GM15510 (cell line): ENCODE measurements around the gene RREB1.

ENCODE experiments used
- POLR2A ChIP-seq: IDR thresholded peaks from 3 replicates; pipeline ENCODE4 v1.6.1; 2011; ENCODE audit warnings: borderline replicate concordance; ENCODE audit not compliant: insufficient read length; ENCODE audit errors: extremely low read depth

The RREB1 gene

DNA sequence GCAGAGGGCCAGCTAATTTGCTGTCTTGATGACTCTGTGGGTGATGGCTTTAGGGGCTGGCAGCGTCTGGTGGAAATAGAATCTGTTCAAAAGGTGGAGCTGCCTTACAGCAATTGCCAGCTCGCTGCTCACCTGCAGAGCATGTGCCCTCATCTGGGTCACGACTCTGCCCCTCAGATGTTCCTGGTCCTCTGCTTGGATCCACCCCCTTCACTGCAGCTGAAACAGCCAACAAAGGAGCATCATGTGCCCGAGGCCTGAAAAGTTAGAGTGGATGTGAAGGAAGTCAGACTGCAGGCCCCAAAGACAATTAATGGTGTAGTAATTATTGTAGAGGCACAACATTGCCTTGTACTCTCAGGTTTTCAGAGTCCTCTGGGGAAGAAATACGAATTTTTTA is 19.9 kb downstream of the RREB1 start:
- TF ChIP-seq POLR2A, result no peak

DNA sequence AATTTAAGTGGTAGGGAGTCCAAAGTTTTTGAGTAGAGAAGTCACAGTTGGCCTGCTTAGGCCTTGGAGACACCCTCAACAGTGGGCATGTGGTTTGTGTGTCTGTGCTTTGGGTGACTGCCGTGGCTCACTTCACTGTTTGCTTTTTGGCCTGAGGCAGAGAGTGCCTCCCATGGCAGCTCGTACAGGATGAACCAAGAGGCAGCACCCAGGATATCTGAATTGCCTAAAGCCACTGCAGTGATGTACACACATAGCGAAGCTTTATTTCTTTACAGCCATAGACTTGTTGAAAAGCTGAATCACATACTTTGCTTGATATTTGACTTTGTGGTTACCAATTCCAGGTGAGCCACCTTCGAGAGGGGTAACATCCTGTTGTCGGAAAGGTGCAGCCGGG is 21.6 kb downstream of the RREB1 start:
- no peak for TF ChIP-seq POLR2A

DNA sequence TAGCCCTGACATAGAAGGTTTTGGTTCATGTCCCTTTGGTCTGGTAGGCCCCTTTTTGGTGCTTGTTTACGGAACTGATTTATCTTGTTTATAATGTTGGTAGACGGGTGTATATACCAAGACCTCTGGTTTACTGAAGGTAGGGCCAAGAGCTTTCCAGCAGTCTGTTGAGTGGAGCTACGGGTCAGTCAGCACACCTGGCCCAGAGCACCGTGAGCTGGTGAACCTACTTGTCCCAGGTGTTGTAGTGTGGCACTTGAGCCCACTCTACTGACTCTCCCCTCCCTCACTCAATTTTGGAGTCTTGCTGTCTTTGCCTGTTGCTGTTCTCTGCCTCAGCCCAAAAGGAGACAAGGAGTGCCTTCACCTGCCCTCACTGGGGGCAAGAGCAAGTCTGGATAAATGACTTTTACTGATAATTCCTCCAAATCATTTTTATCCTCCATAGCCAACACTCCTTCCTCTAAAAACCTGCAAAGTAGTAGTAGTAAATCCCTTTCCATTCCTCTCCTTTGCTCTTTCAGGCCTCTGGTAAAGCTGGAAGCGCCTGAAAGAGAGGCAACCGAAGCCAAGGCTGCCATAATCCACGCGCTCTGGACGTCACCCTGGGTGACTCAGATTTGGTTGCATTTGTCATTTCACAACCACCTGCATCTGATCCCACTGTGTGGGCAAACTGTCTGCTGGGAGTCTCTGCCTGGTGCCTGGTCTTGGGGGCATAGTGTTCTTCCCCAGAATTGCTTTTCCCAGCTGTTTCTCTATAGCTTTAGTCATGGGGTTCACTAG is 22.2 kb downstream of the RREB1 start:
- no peak for TF ChIP-seq POLR2A

DNA sequence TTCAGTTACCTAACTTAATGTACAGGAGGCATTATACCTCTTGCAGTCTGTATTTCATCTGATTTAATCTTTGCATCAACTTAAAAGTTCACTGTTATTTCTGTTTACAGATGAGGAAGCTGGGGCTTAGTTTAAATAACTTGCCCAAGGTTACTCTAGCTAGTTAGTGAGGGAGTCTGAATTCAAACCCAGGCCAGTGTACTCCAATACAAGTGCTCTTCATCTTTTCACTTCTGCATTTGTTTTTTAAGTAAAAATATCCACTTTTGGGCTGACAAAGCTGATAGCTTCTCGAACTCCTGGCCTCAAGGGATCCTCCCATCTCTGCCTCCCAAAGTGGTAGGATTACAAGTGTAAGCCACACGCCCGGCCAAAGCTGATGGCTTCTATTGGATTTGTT is 23.6 kb downstream of the RREB1 start:
- no peak for TF ChIP-seq POLR2A

DNA sequence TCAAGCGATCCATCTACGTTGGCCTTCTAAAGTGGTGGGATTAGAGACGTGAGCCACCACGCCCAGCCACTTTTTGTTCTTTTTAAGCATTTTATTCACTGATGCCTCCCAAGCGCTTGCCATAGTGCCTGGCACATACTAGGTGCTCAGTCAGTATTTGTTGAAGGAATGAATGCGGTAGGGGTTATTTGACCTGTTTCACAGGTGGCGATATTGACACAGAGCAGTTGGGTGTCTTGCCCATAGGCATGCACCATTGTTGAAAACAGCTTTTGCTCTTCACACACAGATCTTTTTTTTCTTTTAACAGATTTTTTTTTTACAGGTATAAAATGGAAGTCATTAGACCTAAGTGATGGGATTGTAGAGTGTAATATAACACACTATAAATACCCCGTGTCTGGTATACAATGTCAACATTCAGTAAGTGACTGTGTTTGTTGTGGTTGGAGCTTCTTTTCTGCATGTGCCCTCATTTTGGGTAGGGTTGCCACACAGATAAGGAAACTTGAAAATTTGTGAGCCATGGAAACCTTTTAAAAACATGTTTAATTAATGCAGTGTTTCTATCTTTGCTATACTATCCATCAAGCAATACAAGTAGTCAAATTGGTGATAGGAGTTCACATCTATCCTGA is 24.8 kb downstream of the RREB1 start:
- TF ChIP-seq POLR2A, result no peak

DNA sequence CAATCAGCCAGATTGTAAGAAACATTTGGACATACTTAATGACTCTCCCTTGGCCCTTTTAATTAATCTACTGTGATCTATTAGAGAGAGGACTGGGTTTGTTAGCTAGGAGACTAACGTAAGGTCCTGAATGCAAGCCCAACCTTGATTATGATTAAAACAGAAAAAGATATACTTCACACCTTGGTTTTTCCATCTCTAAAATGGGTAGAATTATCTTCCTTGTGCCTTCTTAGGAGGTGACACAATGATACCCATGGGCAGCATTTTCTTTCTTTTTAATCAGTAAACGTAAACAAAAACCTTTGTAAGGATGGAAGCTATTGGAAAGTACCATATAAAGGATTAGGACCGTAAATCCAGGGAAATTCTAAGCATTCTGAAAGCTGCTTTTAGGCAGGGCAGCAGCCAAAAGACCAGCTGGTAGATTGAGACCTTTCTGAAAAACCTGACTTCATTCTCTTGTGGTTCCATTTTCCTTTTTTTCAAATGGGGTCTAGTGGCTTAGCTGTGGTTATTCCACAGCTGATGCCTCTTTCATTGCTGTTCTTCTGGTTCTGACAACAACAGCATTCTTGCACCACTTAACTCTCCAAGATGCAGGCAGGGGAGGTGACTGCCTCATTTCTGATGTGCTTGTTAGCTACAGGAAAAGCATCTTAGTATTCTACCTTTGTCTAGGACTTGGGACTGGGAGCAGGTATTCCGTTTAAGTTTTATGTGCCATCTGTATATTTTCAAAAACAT is 27.4 kb downstream of the RREB1 start:
- TF ChIP-seq POLR2A, result no peak

DNA sequence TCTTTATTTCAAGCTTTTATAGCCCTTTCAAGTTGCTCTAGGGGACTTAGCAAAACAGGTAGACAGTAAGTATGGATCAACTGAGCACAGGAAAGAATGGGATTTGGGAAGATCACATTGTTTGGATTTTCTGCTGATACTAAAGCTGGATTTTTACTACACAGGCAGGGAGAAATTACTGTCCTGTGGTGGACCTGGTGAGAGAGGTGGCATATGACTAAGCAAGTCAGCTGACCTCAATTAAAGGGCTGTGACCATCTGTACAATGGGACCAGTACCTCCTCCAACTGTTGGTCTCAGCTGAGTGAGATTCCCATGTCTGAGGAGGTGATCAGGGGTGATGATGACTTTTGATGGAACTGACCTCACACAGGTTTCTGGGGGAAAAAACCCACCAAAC is 28.0 kb downstream of the RREB1 start:
- no peak for TF ChIP-seq POLR2A

DNA sequence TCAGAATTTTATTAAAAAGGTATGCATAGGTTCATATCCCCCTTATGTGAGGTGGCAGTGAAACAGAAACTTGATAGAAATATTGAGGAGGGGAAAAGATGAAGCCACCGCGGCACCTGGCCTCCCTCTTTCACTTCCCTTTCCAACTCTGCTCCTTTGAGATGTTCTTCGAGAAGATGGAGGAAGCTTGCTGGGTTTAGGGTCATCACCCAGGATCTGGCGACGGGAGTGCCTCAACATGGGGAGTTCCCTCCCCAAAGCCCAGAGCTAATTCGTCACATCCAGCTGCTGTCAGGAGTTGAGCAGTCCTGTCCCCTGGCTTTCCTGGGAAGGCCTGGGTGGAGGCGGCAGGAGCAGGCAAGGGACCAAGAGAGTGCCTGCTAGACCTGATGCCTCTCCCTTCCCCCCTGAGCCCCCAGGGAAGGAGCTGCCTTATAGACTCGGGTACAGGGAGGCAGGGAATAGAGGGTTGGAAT is 29.1 kb downstream of the RREB1 start:
- TF ChIP-seq POLR2A, result no peak

DNA sequence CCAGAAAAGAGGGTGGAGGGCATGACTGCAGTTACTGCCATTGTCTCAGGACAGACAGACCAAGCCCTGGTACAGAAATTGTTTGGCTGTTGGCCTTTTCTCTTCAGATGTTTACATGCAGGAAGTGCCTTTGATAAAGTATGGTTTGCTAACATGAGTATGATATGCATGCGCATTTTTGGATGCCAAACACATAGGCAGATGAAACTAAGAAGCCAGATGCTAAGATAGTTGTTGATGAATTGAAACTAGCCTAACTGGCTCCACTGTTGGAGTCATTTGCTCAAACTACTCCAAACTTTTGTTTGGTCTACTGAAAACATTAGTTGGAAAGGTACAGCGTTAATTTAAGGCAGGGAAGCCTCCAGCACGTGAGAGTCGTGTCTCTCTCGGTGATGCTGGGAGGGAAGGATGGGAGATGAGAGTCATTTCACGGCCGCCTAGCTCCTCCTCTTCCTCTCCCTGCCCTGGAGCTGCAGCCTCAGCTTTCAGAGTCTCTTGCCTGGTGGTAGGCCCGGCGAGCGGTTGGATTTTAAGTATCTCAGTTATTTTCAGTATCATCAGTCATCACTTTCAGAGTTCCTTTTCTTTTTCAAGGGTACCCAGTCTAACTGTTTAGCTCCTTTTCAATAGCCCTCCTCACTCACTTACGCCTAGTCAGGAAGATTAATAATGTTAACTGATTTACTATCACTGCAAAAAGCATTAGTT is 29.7 kb downstream of the RREB1 start:
- peak; percentile 47 for TF ChIP-seq POLR2A

DNA sequence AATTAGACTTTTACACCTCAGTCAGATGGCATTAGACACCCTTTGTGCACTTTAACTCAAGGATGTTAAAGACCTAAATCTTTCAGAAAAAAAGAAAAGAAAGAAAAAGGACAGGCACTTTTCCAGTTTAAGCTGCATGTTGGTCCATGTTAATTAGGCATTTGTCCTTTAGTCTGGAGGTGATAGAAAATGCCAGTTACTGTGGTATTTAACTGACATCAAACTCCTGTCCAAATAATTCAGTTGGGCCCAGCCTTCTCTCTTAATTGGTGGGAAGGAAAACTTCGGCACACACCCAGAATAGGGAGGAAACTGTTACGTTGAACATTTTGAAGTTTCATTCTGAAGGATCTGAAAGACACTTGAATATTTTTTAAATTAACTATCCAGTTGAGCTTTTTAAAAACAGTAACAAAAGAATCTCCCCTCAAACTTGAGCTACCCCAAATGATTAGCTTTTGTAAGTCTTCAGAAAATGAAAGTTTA is 30.3 kb downstream of the RREB1 start:
- TF ChIP-seq POLR2A, result no peak

DNA sequence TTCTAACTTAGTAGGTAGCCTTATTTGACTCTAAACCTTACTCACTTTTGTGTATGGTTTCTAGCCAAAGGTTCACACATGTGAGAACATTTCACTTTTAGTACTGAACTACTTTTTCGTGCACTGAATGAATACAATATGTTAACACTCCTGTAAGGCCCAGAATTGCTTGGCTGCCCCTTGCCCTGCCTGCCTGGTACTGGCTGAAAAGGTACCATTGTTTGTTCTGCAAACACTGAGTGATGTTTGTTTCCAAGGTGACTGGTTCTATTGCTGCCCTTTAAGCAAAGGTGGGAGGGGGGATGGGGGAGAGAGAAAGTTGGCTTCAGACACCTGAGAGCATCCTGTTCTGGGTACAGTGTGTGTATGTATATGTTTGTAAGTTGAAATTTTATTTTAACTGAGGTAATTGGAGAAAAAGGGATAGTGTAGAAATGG is 31.2 kb downstream of the RREB1 start:
- no peak for TF ChIP-seq POLR2A

DNA sequence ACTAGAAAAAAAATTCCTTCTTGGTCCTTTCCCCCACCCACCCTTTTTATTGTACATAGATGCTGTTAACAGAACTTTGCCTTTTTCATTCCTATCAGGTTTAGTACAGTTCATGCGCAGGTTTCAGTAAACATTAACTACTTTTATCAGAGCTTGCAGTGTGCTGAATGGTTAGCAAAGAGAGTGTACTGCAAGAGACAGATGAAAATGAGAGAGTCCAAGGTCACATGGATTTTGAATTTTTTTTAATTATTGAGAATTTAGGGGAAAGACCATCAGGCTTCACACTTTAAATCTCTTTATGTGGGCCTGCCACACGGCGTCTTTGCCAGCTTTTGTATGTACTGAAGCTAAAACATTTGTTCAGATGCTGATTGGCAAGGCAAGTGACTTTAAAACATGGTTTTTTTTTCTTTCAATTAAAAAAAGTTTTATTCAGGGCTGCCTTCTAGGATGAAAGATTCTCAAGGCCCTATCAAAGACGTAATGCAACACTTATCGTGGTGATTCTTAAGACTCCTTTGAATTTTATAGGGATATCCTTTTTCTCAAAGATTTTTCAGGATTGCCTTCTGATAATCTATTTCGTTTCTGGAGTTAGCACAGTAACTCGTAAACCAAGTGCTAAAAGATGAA is 32.2 kb downstream of the RREB1 start:
- no peak for TF ChIP-seq POLR2A

DNA sequence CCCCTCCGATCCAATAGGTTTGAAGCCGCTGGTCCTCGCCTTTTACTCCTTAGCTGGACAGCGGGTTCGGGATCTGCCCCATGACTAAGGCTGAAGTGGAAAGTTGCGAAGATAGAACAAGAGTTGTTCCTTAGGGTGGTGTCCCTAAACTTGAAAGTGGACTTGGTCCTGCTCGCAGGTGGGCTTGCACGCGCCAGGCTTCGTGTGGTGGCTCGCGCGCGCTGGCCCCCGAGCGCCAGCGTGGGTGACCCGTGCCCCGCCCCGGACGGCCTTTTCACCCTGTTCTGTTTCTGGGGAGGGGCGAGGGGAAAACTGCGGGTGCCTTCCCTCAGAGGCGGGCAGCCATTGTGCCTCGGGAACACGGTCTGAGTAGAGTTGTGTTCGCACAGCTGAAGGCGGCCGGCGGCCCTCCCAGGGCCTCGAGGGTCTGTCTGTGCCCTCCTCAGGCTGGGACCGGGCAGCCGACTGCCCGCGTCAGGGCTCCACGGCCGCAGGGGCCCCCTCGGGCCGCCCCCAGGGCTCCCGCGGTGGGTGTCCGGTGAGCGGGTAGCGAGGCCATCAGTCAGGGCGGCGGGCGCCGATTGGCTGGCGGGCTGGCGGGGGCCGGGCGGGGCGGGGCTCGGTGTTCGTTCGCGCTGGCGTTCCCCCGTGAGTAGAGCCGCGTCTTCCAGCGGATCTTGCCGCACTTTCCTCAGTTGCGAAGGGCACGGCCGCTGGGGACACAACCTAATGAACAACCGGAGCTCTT is 33.0 kb downstream of the RREB1 start:
- peak; percentile 48 for TF ChIP-seq POLR2A
